Measurements from ENCODE around the gene TNNT2.

The TNNT2 gene

DNA sequence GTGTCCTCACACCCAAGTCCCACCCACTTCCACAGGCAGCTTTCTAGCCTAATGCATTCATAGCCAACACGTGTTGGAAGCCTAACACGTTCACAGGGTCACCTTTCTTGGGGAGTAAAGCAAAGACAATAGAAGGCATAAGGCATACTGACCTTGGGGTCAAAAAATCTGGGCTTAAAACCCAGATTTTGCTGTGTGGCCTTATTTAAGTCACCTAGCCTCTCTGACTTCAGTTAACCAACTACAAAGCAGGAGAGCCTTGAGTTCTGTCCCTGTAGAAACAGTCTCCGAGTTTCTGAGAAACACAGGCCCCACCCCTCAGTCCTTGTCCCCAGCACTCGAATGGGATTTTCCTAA is 1.4 kb downstream of the TNNT2 start:
- FAIRE-seq, result no peak

- FAIRE-seq, result no peak
Observed at GRCh38 chr1:201375169-201375568, 2.3 kb downstream of the TNNT2 start.

GRCh38 chr1:201374364-201374763 is 3.1 kb downstream of the TNNT2 start:
- no peak for FAIRE-seq

GRCh38 chr1:201371792-201372191 is 5.7 kb downstream of the TNNT2 start:
- FAIRE-seq, result no peak

DNA sequence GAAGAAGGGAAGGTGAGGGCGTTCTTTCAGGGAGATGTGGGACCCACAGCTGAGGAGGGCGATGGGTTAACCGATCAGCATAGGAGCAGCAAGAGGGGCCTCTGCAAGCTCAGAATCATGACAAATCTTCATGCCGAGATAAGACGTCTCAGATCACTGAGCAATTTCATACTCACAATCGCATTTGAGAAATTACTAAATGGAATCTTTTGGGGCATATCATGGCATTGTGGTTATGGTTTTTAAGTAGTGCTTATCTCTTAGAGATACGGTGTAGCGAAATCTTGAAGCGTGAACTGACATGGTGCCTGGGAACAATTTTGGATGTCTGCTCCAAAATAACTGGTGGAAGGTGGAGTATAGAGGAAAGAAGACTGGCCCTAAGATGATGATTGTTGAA is 6.2 kb downstream of the TNNT2 start:
- no peak for FAIRE-seq

GRCh38 chr1:201370500-201370899 is 7.0 kb downstream of the TNNT2 start:
- no peak for FAIRE-seq

- no peak for FAIRE-seq
Observed at GRCh38 chr1:201369209-201369608, 8.3 kb downstream of the TNNT2 start.

GRCh38 chr1:201366696-201367095 is 10.8 kb downstream of the TNNT2 start:
- no peak for FAIRE-seq

- no peak for FAIRE-seq
Observed at GRCh38 chr1:201365251-201365650, 12.2 kb downstream of the TNNT2 start.

DNA sequence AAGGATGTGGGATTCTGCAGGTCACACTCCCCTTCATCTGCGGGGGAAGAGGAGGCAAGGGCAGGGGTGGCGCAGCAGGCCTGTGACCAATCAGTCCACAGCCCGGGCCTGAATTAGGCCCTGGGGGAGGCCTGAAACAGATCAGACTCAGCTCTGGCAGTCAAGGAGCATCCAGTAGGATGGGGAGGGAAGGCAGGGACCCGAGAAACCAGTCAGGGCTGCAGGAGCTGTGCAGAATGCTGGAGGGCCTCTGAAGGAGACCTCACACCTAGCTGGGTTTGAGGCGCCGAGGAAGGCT is 12.7 kb downstream of the TNNT2 start:
- FAIRE-seq, result no peak

DNA sequence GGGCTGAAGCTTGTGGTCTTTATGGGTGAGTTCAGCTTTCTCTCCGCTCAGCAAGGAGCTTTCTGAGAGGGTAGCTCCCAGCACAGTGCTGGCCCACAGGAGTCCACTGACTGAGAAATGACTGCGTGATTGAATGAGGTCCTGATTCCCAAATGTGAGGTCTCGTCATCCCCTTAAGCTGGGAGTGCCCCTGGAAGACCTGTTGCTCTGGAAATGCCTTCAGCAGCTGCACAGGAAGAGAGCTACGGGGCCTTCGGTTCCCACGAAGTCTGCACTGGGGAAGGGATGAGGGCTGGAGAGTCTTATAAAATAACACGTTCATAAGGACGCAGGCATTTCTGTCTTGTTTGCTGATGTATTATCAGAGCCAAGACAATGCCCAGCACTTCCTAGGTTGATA is 14.0 kb downstream of the TNNT2 start:
- no peak for FAIRE-seq

DNA sequence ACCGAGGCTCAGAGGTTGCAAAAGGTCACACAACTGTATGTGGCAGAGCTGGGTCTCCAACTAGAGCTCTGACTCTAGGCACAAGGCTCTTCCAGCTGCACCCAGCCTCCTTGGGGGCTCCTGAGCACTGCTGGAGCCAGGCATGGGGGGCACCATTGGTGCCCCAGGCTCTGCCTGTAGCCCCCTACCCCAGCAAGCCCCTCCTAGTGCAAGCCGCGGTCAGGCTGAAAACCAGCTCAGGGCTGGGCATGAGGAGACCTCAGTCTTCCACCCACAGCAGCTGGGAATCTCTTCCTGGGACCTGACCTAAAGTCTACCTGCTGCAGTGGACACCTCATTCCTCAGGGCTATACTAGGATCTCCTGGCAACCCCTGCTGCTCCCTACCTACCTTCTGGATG is 14.6 kb downstream of the TNNT2 start:
- FAIRE-seq, result no peak

DNA sequence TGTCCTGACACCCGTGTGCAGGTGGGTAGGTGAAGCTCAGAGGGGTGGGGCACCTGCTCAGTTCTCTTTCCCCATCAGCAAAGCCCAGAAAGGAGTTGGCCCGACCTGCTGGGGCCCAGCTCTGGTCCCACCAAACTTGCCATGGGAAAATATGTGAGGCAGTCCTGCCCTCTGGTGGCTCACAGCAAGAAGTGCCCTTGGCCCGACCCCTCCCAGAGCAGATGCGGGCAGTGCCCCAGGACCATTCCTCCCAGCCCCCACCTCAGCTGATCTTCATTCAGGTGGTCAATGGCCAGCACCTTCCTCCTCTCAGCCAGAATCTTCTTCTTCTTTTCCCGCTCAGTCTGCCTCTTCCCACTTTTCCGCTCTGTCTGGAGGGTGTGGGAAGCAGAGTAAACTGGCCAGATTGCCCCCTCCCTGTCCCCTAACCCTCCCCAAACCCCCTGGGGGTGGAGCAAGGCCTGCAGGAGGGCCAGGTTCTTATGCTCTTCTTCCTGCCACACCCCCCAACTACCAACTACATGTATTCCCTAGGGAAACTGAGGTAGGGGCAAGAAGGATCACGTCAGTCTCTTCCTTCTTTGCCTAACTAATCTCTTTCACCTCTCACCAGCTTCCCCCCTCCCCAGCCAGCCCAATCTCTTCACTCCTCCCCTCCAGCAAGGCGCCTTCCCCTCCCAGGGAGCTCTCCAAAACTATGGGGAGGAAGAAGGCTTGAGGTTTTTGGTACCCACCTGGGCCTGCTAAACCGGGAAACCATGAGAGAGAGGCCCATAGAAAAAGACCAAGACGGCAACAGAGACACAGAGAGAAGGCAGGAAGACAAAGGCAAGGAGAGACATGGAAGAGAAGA is 15.6 kb downstream of the TNNT2 start:
- no peak for FAIRE-seq

DNA sequence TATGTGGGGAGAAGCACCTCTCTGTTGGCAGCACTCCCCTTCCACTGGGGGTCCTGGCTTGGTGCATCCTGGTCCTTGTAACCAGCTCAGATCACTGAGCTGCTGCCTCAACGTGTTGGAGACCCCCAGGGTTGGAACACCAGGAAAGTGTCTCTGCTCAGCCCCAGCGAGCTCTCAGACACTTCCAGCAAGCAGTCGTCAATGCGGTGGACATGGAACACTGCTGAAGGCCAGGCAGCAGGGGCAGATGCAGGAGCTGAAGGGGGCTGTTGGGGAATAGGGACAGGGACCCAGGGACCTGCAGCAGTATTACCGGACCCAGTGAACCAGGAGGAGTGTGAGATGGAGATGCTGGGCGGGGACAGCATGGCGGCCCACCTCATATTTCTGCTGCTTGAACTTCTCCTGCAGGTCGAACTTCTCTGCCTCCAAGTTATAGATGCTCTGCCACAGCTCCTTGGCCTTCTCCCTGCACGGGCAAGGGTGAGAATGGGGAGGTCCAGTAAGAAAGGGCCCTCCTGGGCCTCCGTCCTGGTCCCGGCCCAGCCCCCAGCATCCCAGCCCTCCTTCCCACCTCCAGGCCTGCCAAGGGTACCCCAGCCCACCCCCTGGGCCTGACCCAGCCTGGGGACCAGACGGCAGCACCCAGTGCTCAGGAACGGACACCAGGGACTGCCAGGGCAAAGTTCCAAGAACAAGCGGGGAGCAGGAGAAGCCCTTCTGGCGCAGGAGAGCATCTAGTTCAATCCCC is 16.4 kb downstream of the TNNT2 start:
- FAIRE-seq, result no peak

- FAIRE-seq, result no peak
Observed at GRCh38 chr1:201360486-201360885, 17.0 kb downstream of the TNNT2 start.

GRCh38 chr1:201359873-201360210 is 17.6 kb downstream of the TNNT2 start:
- FAIRE-seq, result no peak

DNA sequence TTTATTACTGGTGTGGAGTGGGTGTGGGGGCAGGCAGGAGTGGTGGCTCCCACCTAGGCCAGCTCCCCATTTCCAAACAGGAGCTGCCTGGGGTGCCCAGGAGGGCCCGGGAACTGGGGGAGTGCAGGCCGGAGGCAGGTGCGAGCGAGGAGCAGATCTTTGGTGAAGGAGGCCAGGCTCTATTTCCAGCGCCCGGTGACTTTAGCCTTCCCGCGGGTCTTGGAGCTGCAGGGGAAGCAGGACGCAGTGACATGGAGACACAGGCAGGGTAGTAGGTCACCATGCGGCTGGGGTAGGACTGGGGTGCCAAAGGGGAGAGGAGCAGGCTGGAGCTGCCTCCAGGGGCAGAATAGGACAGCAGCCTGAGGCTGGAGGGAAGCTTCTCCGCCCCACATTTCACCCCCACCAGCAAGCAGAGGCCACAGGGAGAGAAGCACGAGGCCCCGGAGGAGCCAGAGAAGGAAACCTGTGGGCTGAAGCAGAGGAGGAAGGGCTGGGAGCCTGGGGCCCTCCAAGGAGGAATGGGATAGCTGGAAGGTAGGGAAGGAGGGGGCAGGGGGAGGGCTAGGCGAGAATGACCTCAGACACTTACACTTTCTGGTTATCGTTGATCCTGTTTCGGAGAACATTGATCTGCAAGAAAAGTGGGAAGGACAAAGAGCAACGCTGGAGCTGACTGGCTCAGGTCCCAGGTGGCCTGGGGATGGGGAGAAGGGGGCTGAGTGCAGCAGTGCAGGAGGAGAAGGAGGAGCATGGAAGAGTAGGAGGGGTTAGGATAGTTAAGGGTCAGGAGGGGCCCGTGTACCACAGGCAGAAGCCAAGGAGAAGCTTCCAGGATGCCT is 18.2 kb downstream of the TNNT2 start:
- FAIRE-seq, result no peak

GRCh38 chr1:201358596-201358995 is 18.9 kb downstream of the TNNT2 start:
- FAIRE-seq, result no peak

DNA sequence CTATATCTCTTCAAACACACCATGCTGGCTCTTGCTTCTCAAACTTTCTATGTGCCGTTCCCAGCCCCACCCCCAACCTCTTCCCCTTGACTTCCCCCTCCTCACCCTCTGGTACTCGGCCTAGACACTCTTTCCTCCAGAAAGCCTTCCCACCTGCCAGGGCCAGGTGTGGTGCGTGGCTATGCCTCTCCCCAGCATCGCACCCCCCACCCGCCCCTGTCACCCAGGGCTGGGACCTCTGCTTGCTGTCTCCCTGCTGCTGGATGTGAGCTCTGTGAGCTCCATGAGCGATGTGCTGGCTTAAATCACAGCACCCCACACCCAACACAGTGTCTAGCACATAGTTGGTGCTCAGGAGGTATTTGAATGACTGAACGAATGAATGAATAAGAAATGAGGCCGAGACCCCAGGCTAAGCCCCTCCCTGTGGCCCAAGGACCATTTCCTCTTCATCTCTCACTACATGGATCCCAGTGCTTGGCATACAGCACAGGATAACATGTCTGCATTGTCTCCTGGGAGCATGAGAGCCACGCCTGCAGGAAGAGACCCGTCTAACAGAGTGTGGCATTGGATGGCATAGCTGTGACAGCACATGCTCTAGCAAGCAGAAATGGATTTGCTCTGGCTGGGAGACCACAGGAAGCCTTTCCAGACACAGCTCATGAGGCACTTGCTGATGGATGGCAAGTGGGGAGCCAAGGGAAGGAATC is 19.7 kb downstream of the TNNT2 start:
- FAIRE-seq, result no peak

GRCh38 chr1:201357211-201357610 is 20.3 kb downstream of the TNNT2 start:
- FAIRE-seq, result no peak

DNA sequence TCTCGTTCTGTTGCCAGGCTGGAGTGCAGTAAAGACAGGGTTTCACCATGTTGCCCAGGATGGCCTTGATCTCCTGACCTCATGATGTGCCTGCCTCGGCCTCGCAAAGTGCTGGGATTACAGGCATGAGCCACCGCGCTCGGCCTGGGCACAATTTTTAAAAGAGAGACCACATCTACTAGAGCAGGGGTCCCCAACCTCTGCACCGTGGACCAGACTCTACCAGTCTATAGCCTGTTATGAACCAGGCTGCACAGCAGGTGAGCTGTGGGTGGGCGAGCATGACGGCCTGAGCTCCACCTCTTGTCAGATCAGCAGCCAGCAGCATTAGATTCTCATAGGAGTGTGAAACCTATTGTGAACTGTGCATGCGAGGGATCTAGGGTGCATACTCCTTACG is 20.8 kb downstream of the TNNT2 start:
- FAIRE-seq, result no peak

- FAIRE-seq, result no peak
Observed at GRCh38 chr1:201356236-201356635, 21.2 kb downstream of the TNNT2 start.

GRCh38 chr1:201355471-201355870 is 22.0 kb downstream of the TNNT2 start:
- no peak for FAIRE-seq

Data from colon (tissue), 2 donors.